Measurements from ENCODE around the gene PCNX1. TPM values are rescaled to one million over a fixed set of nuclear protein-coding genes. Genes with fewer than 3 reads are reported as not detected.

The PCNX1 gene
- total RNA-seq, 1 experiment from 2014 or later: 48.0 TPM

- peak; percentile 65 for DNase-seq
- Histone ChIP-seq H3K9ac (ENCODE audit: extremely low read depth, insufficient read length, low read length) (no peak overlapping the region), H3K4ac (ENCODE audit: low read depth, low read length) (no peak overlapping the region), H3K4me1 (ENCODE audit: insufficient read depth, low read length) (no peaks in the 10 kb centered on the region), H4K91ac (ENCODE audit: insufficient read length, low read depth, low read length) (no peak overlapping the region), H3K79me2 (ENCODE audit: insufficient read depth, low read length) (no peaks in the 10 kb centered on the region; the same call in 1 of the 2 replicates), H2BK120ac (ENCODE audit: low read depth, low read length, poor library complexity, severe bottlenecking) (no peak overlapping the region), H3K27ac (ENCODE audit: insufficient read length, low read depth, low read length) (no peak overlapping the region), H3K9me3 (ENCODE audit: control insufficient read depth, low read depth, low read length) (no peaks in the 10 kb centered on the region), H2AK5ac (ENCODE audit: insufficient read length, low read length) (no peak overlapping the region), H3K56ac (ENCODE audit: insufficient read length, low read depth, low read length) (no peak overlapping the region), H4K5ac (ENCODE audit: insufficient read length, low read depth, low read length) (no peak overlapping the region), H3K4me2 (ENCODE audit: insufficient read depth, insufficient read length, low read length) (no peak overlapping the region), H3K14ac (ENCODE audit: insufficient read depth, low read length) (no peak overlapping the region), H2BK5ac (ENCODE audit: insufficient read length, low read length) (no peak overlapping the region), H3K18ac (ENCODE audit: insufficient read length, low read depth, low read length) (no peak overlapping the region), H2BK15ac (ENCODE audit: low read depth, low read length) (no peak overlapping the region), H3K27me3 (ENCODE audit: insufficient read depth, low read length) (no peaks in the 10 kb centered on the region), H4K8ac (replicated peaks; ENCODE audit: insufficient read length, low read depth, low read length) (no peak overlapping the region), H3K23me2 (ENCODE audit: insufficient read length, low read depth, low read length, poor library complexity, severe bottlenecking) (no peaks in the 10 kb centered on the region), H3K23ac (ENCODE audit: insufficient read length, low read depth, low read length) (no peak overlapping the region), H2BK12ac (ENCODE audit: insufficient read length, low read depth, low read length) (no peak overlapping the region), H3K79me1 (ENCODE audit: insufficient read depth, low read depth, low read length, poor library complexity, severe bottlenecking) (no peaks in the 10 kb centered on the region), H2BK20ac (ENCODE audit: low read depth, low read length, poor library complexity, severe bottlenecking) (no peak overlapping the region), H2AFZ (ENCODE audit: low read length) (no peak overlapping the region), H4K20me1 (ENCODE audit: control insufficient read depth, insufficient read depth, insufficient read length) (no peaks in the 10 kb centered on the region), H3T11ph (ENCODE audit: low read length) (no peak overlapping the region)
- no CpG with 5 or more reads among the region's 3 CpGs for WGBS (ENCODE audit: extremely low coverage, insufficient read length, low lambda C conversion rate)
- Mint-ChIP-seq H3K9me3 (no peaks in the 10 kb centered on the region), H3K4me1 (peaks cover 5 to 6% of the 10 kb centered on the region in 2 experiments; a peak in 3 of 4 replicates), H3K27me3 (ENCODE audit: low read depth) (no peaks in the 10 kb centered on the region), H3K36me3 (ENCODE audit: insufficient read depth in 1 of 3, low read depth in 3 of 3) (peaks cover 0 to 3% (median 0%) of the 10 kb centered on the region in 3 experiments; a peak in 2 of 7 replicates), H3K4me3 (no peak overlapping the region), H3K27ac (peak overlapping the region in 1 of 3 experiments; percentile 55; a peak in 3 of 7 replicates)
- TF ChIP-seq CTCF (conservative IDR thresholded peaks at IDR 0.05): no peak
These were observed 88.4 kb downstream of the PCNX1 start for GRCh38 chr14:70995671-70996070.

Data from H9 (cell line).